Endothelial cell of umbilical vein (primary cell): Measurements from ENCODE around the gene PFDN1. TPM values are rescaled to one million over a fixed set of nuclear protein-coding genes. Genes with fewer than 3 reads are reported as not detected.

Experiments used
- BruUV-seq: library from RNA; stranded (reverse); fragments of 400-500 nt; replicated peaks from 2 replicates; lab custom pipeline; 2021; lab: Mats Ljungman, UMichigan
- CTCF ChIA-PET: fragments of 300-600, 350-600 bp; sonication (Branson Sonifier 250); formaldehyde crosslinking; loops from one replicate; lab custom pipeline; 2021; ENCODE audit warnings: antibody characterized with exemption, inconsistent platforms; lab: Charles Lee
- POLR2A ChIA-PET: fragments of 300-600, 350-600 bp; sonication (Branson Sonifier 250); formaldehyde crosslinking; loops from one replicate; lab custom pipeline; 2021; ENCODE audit warnings: antibody characterized with exemption, inconsistent platforms; lab: Charles Lee
- DNase-seq: peaks from one replicate; pipeline ENCODE4 v3.0.0-alpha.2; 2011; ENCODE audit warnings: low read depth, low spot score
- FAIRE-seq: peaks from 2 replicates; lab custom pipeline; 2011; peaks lifted over from hg19 to GRCh38; lab: Jason Lieb, UNC
- H2AFZ ChIP-seq: 2 replicates; pipeline ENCODE4 v1.6.0; 2012; ENCODE audit warnings: low read depth, low read length, control low read depth, inconsistent platforms
- H3K27ac ChIP-seq: 2 replicates; pipeline ENCODE4 v1.5.1; 2011; ENCODE audit warnings: low read depth, mild to moderate bottlenecking, control low read depth, low read length, moderate library complexity; ENCODE audit not compliant: insufficient read depth
- H3K27me3 ChIP-seq, 2 experiments: 2 replicates each; pipeline versions ENCODE4 v1.6.0 to v1.6.1; 2011; ENCODE audit warnings: low read length in 2 of 2, mixed read lengths in 1 of 2; ENCODE audit not compliant: control insufficient read depth in 2 of 2, insufficient read depth in 2 of 2
- H3K36me3 ChIP-seq, 2 experiments: 2 replicates in 1 of 2; 3 replicates in 1 of 2; pipeline ENCODE4 v1.5.1; 2011; ENCODE audit warnings: low read length in 2 of 2, mild to moderate bottlenecking in 1 of 2, moderate library complexity in 1 of 2; ENCODE audit not compliant: control insufficient read depth in 2 of 2, insufficient read depth in 2 of 2; ENCODE audit errors: extremely low read depth in 1 of 2
- H3K4me1 ChIP-seq: 3 replicates; pipeline ENCODE4 v1.5.1; 2011; ENCODE audit warnings: mild to moderate bottlenecking, low read length; ENCODE audit not compliant: control insufficient read depth, insufficient read depth; ENCODE audit errors: extremely low read depth
- H3K4me2 ChIP-seq: 2 replicates; pipeline ENCODE4 v1.6.1; 2011; ENCODE audit warnings: low read length, control low read depth, mixed read lengths; ENCODE audit not compliant: insufficient read depth
- H3K4me3 ChIP-seq, 3 experiments: fragments of 200-600 bp in 1 of 3; sonication (generic), shearing (Covaris generic) in 1 of 3; replicated peaks in 1 of 3; 2 replicates each; pipeline ENCODE4 v1.5.1; 2011 to 2016; ENCODE audit warnings: control low read depth in 3 of 3, low read length in 3 of 3, mild to moderate bottlenecking in 2 of 3, inconsistent platforms in 1 of 3, low read depth in 1 of 3, moderate library complexity in 1 of 3; ENCODE audit not compliant: insufficient read depth in 1 of 3
- H3K79me2 ChIP-seq: 2 replicates; pipeline ENCODE4 v1.6.0; 2012; ENCODE audit warnings: low read length, inconsistent platforms; ENCODE audit not compliant: control insufficient read depth, insufficient read depth
- H3K9ac ChIP-seq: replicated peaks from 2 replicates; pipeline ENCODE3; 2011; ENCODE audit warnings: low read length, control low read depth; ENCODE audit not compliant: insufficient read depth; ENCODE audit errors: extremely low read depth
- H3K9me1 ChIP-seq: replicated peaks from 3 replicates; pipeline ENCODE4 v1.6.0; 2011; ENCODE audit warnings: mild to moderate bottlenecking, low read length; ENCODE audit not compliant: control insufficient read depth, insufficient read depth; ENCODE audit errors: extremely low read depth
- H3K9me3 ChIP-seq: replicated peaks from 2 replicates; pipeline ENCODE4 v1.5.1; 2012; ENCODE audit warnings: low read length, inconsistent platforms; ENCODE audit not compliant: control insufficient read depth, insufficient read depth
- H4K20me1 ChIP-seq: replicated peaks from 2 replicates; pipeline ENCODE3; 2011; ENCODE audit warnings: mild to moderate bottlenecking, low read length; ENCODE audit not compliant: control insufficient read depth, insufficient read depth; ENCODE audit errors: extremely low read depth
- CTCF ChIP-seq, 2 donors: IDR thresholded peaks; 1 replicate in 1 of 2; 2 replicates in 1 of 2; pipeline ENCODE4 v1.5.1; 2011; ENCODE audit warnings: low read length in 2 of 2, mild to moderate bottlenecking in 2 of 2, moderate library complexity in 2 of 2, control low read depth in 1 of 2, inconsistent platforms in 1 of 2, low read depth in 1 of 2; ENCODE audit not compliant: insufficient read depth in 1 of 2; ENCODE audit errors: extremely low read depth in 1 of 2
- EZH2 ChIP-seq: IDR thresholded peaks from 2 replicates; pipeline ENCODE4 v1.6.1; 2012; ENCODE audit warnings: borderline replicate concordance, low read depth, mild to moderate bottlenecking, moderate library complexity, low read length, inconsistent platforms; ENCODE audit not compliant: severe bottlenecking
- FOS ChIP-seq: IDR thresholded peaks from 2 replicates; pipeline ENCODE4 v1.6.1; 2011; ENCODE audit warnings: mild to moderate bottlenecking, low read length, moderate library complexity, borderline replicate concordance; ENCODE audit not compliant: insufficient read depth
- GATA2 ChIP-seq: IDR thresholded peaks from 2 replicates; pipeline ENCODE4 v1.7.0; 2011; ENCODE audit warnings: low read depth, mild to moderate bottlenecking, moderate library complexity, mixed read lengths, low read length; ENCODE audit not compliant: insufficient read length, insufficient read depth
- JUN ChIP-seq: IDR thresholded peaks from 2 replicates; pipeline ENCODE4 v1.6.1; 2011; ENCODE audit warnings: borderline replicate concordance, low read depth; ENCODE audit not compliant: insufficient read length, insufficient read depth
- MAX ChIP-seq: IDR thresholded peaks from 2 replicates; pipeline ENCODE4 v1.6.1; 2011; ENCODE audit not compliant: insufficient read depth, insufficient read length
- MYC ChIP-seq: IDR thresholded peaks from one replicate; pipeline ENCODE4 v1.6.1; 2011; ENCODE audit warnings: mild to moderate bottlenecking, low read depth, low read length
- POLR2A ChIP-seq: IDR thresholded peaks from 2 replicates; pipeline ENCODE4 v1.6.1; 2012; ENCODE audit warnings: low read depth, mild to moderate bottlenecking, control low read depth, low read length
- POLR2AphosphoS5 ChIP-seq: IDR thresholded peaks from 2 replicates; pipeline ENCODE4 v1.6.1; 2012; ENCODE audit warnings: low read depth, mild to moderate bottlenecking, control low read depth, low read length, moderate library complexity; ENCODE audit not compliant: insufficient read depth
- dilution Hi-C: fragments of 300-500 bp; cut with MboI; formaldehyde crosslinking; loops from one replicate; pipeline ENCODE4 v1.15.0; 2019; ENCODE audit warnings: low sequenced_read_pairs; ENCODE audit not compliant: extremely low pct_ligation_motif_present
- intact Hi-C: fragments of 100-400 bp; cut with micrococcal nuclease; formaldehyde crosslinking; loops from one replicate; pipeline ENCODE4 v1.10.0; 2022
- polyA plus RNA-seq, 4 experiments: library from polyadenylated mRNA; depleted of rRNA in 3 of 4; stranded (reverse) in 3 of 4; unstranded in 1 of 4; fragments of >200 nt; gene quantifications; 2 replicates each; pipeline versions ENCODE4 v1.2.1 to v1.2.3, GENCODE V29; 2011 to 2012; ENCODE audit warnings: missing spikeins in 1 of 4
- total RNA-seq: library from RNA; stranded (reverse); gene quantifications from 2 replicates; pipeline ENCODE4 v1.2.3, GENCODE V29; 2021

The PFDN1 gene
- total and polyA plus RNA-seq, 2 donors (not counting 3 experiments of a cell fraction or from before 2014, with no cell fraction given), result 107 to 158 TPM

DNA sequence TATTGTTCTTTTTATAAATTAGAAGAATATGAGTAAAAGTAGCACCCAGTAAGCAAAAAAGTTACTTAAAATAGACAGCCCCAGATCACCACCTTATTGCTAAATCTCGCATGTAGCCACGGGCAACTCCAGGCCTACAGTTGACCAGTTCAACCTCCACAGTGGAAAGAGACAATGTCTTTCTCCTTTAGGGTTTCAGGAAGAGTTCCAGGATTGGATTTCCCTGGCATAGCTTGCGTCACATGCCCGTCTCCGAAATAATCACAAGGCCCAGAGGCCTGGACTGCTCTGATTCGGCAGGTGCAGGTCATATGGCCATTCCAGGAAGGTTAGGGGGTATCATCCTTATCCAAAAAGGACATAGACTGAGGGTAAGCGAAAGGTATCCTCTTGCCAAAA is 9.9 kb upstream of the PFDN1 start:
- no peak for FAIRE-seq
- intact Hi-C loops, result loop anchor here (1.0 kb wide), 9 partner anchors 11 to 66 kb away; partner anchors contain the start of gene HBEGF
- Histone ChIP-seq H3K4me1 (peaks cover 40% of the 10 kb centered on the region), H3K27ac (peak overlapping the region; percentile 98), H3K4me3 (no peak overlapping the region), H2AFZ (peak overlapping the region; percentile 60), H3K9me1 (no peaks in the 10 kb centered on the region), H4K20me1 (no peaks in the 10 kb centered on the region), H3K27me3 (no peaks in the 10 kb centered on the region), H3K4me2 (peak overlapping the region; percentile 79), H3K9me3 (no peaks in the 10 kb centered on the region), H3K79me2 (no peaks in the 10 kb centered on the region), H3K9ac (peak overlapping the region; percentile 88), H3K36me3 (no peaks in the 10 kb centered on the region)
- no TSS peak for BruUV-seq
- dilution Hi-C loops, result no loop called here
- CTCF ChIA-PET, result interaction anchor here (0.8 to 3.6 kb wide), 12 partner anchors 10 to 73 kb away, joined by 3 to 41 read pairs (median 4); partner anchors contain the start of genes HBEGF and PFDN1
- POLR2A ChIA-PET, result interaction anchor here (0.8 to 4.3 kb wide), 8 partner anchors 9 to 67 kb away, joined by 3 to 33 read pairs (median 5); partner anchors contain the start of genes HBEGF and PFDN1
- TF ChIP-seq JUN, result no peak
- no peak for DNase-seq

DNA sequence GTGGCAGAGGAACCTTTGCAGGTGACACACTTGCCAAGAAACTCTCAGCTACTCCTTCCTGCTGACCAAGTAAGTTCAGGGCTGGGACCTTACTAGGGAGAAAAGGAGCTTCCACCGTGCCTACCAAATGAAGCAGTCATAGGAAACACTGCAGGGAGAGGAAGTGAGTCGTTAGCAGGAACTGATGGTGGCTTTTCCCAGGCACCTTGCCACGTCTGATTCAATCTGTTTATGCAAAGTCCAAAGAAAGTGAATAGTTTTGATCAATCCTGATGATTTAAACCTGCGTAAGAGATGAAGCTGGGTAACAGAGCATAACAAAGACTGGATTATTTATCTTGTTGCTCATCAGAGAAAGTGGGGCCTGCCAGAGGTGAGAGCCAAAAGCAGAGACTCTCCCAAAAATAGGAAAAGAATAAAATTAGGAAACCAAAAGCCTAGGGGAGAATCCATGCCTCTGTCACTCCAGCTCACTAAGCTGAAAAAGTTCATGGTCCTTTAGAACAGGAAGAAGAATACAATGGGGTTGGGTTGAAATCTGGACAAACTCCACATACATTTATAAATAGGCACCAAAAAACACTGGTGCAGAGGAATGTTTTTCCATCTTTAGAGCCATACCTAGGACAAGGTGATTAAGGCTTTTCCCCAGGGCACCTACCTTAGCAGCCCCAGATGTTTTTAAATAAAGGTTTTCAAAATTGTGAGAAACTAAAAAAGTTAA is 9.3 kb upstream of the PFDN1 start:
- peak overlapping the region; percentile 88 for H3K9ac ChIP-seq
- H3K79me2 ChIP-seq, result no peaks in the 10 kb centered on the region
- FAIRE-seq, result peak; percentile 96
- ChIA-PET CTCF (interaction anchor here (0.8 to 3.6 kb wide), 17 partner anchors 9 to 72 kb away, joined by 3 to 41 read pairs (median 4); partner anchors contain the start of genes HBEGF and PFDN1), POLR2A (interaction anchor here (0.8 to 4.3 kb wide), 9 partner anchors 9 to 66 kb away, joined by 3 to 33 read pairs (median 5); partner anchors contain the start of genes HBEGF and PFDN1)
- intact Hi-C loops, result loop anchor here (1.0 kb wide), 9 partner anchors 11 to 66 kb away; partner anchors contain the start of gene HBEGF
- H3K27ac ChIP-seq, result peak overlapping the region; percentile 98
- H3K9me1 ChIP-seq, result no peaks in the 10 kb centered on the region
- H3K9me3 ChIP-seq, result no peaks in the 10 kb centered on the region
- no peak overlapping the region for H2AFZ ChIP-seq
- dilution Hi-C loops, result no loop called here
- H3K27me3 ChIP-seq, result no peaks in the 10 kb centered on the region
- H4K20me1 ChIP-seq, result no peaks in the 10 kb centered on the region
- peak overlapping the region; percentile 79 for H3K4me2 ChIP-seq
- TF ChIP-seq FOS, result peak; percentile 96
- TF ChIP-seq JUN, result peak; percentile 91
- peak; percentile 76 for TF ChIP-seq POLR2AphosphoS5
- no peak for TF ChIP-seq MYC
- peak; percentile 87 for TF ChIP-seq GATA2
- TF ChIP-seq CTCF (IDR thresholded peaks at IDR 0.05; ENCODE audit: extremely low read depth in 1 of 2, insufficient read depth in 1 of 2, low read depth in 1 of 2, low read length in 2 of 2), result no peak
- no peak for TF ChIP-seq EZH2
- TF ChIP-seq MAX, result no peak
- TF ChIP-seq POLR2A, result peak; percentile 65
- peak; percentile 99 for DNase-seq
- H3K36me3 ChIP-seq, result no peaks in the 10 kb centered on the region
- peak overlapping the region in 2 of 3 experiments; percentile 10 to 18 for H3K4me3 ChIP-seq
- peaks cover 40% of the 10 kb centered on the region for H3K4me1 ChIP-seq
- TSS peak; percentile 78 for BruUV-seq
